Measurements from ENCODE around the gene APOBEC2. TPM values are rescaled to one million over a fixed set of nuclear protein-coding genes. Genes with fewer than 3 reads are reported as not detected.

The APOBEC2 gene
- total and polyA plus RNA-seq, 4 experiments from 2014 or later = 0.44 to 0.91 TPM; not detected in 2

Other genes with a start within 250 kb of the APOBEC2 start
- 1 to 10 TPM; 6.2 to 6.4 TPM for gene UNC5CL, start 14.0 kb upstream of the APOBEC2 start, total RNA-seq
- under 1 TPM; 0.13 to 0.69 TPM for gene UNC5CL, start 14.0 kb upstream of the APOBEC2 start, polyA plus RNA-seq
- not detected for gene TSPO2, start 10.7 kb upstream of the APOBEC2 start, total RNA-seq
- not detected for gene TSPO2, start 10.7 kb upstream of the APOBEC2 start, polyA plus RNA-seq
- gene OARD1, start 19.2 kb downstream of the APOBEC2 start, total RNA-seq = 10 to 100 TPM; 51.7 to 56.4 TPM
- gene OARD1, start 19.2 kb downstream of the APOBEC2 start, polyA plus RNA-seq = 10 to 100 TPM; 41.0 to 56.7 TPM
- gene NFYA, start 19.8 kb downstream of the APOBEC2 start, total RNA-seq = 10 to 100 TPM; 56.7 to 56.9 TPM
- gene NFYA, start 19.8 kb downstream of the APOBEC2 start, polyA plus RNA-seq = 10 to 100 TPM; 10.7 to 27.7 TPM
- gene TREML1, start 101.1 kb downstream of the APOBEC2 start, total RNA-seq = not detected
- not detected for gene TREML1, start 101.1 kb downstream of the APOBEC2 start, polyA plus RNA-seq
- 1 to 10 TPM; 2.7 to 4.0 TPM for gene TREM2, start 109.9 kb downstream of the APOBEC2 start, total RNA-seq
- not detected for gene TREM2, start 109.9 kb downstream of the APOBEC2 start, polyA plus RNA-seq
- gene TREML2, start 147.9 kb downstream of the APOBEC2 start, total RNA-seq = under 1 TPM; 0.35 to 0.39 TPM
- 1 to 10 TPM; 1.6 to 4.8 TPM for gene TREML2, start 147.9 kb downstream of the APOBEC2 start, polyA plus RNA-seq
- gene TREML4, start 175.1 kb downstream of the APOBEC2 start, total RNA-seq = not detected
- not detected for gene TREML4, start 175.1 kb downstream of the APOBEC2 start, polyA plus RNA-seq
- gene TREM1, start 233.5 kb downstream of the APOBEC2 start, total RNA-seq = not detected
- not detected for gene TREM1, start 233.5 kb downstream of the APOBEC2 start, polyA plus RNA-seq